ENCODE measurements around the gene SAE1.

The SAE1 gene

GRCh38 chr19:47155148-47155547 lies 24.5 kb downstream of the SAE1 start:
- DNase-seq, result no peak
- Histone ChIP-seq H3K4ac (ENCODE audit: low read depth in 1 of 2, low read length in 2 of 2) (no peak overlapping the region), H3K4me1 (ENCODE audit: control insufficient read depth, insufficient read depth, low read depth, low read length) (peaks cover 17% of the 10 kb centered on the region), H3K14ac (ENCODE audit: low read length in 2 of 2) (no peak overlapping the region), H3K27me3 (ENCODE audit: control insufficient read depth in 1 of 2, insufficient read depth in 1 of 2, low read length in 2 of 2) (no peaks in the 10 kb centered on the region), H3K9ac (ENCODE audit: low read length) (peak overlapping the region; percentile 3), H4K8ac (ENCODE audit: low read length) (no peak overlapping the region), H3K23ac (ENCODE audit: low read length in 2 of 2) (no peak overlapping the region), H2AFZ (ENCODE audit: low read depth, low read length) (no peak overlapping the region), H2BK12ac (ENCODE audit: low read length in 2 of 2) (no peak overlapping the region), H2BK120ac (ENCODE audit: low read depth, low read length) (no peak overlapping the region), H2BK5ac (ENCODE audit: low read depth, low read length, poor library complexity, severe bottlenecking) (no peak overlapping the region), H3K4me3 (ENCODE audit: insufficient read depth in 1 of 2, low read depth in 1 of 2, low read length in 2 of 2) (no peak overlapping the region), H3K79me1 (replicated peaks; ENCODE audit: low read length, poor library complexity, severe bottlenecking) (peaks cover 21% of the 10 kb centered on the region), H3K27ac (ENCODE audit: low read length, poor library complexity, severe bottlenecking) (no peak overlapping the region), H3K18ac (ENCODE audit: low read depth in 1 of 2, low read length in 2 of 2) (no peak overlapping the region), H3K4me2 (ENCODE audit: low read length, poor library complexity, severe bottlenecking) (no peak overlapping the region), H2AK5ac (ENCODE audit: low read length, severe bottlenecking) (peak overlapping the region; percentile 15), H3K36me3 (ENCODE audit: control insufficient read depth in 1 of 2, insufficient read depth in 2 of 2, low read depth in 1 of 2, low read length in 2 of 2) (peaks cover 30 to 73% of the 10 kb centered on the region in 2 experiments), H3K9me3 (ENCODE audit: control insufficient read depth, low read length) (no peaks in the 10 kb centered on the region), H4K91ac (ENCODE audit: low read length) (no peak overlapping the region), H2BK15ac (ENCODE audit: low read depth, poor library complexity, severe bottlenecking) (no peak overlapping the region)
- WGBS, result 93% methylated on average over 5 of the region's 7 CpGs

GRCh38 chr19:47156861-47157430 lies 26.3 kb downstream of the SAE1 start:
- peak overlapping the region; percentile 36 for H4K8ac ChIP-seq (ENCODE audit: low read length)
- H3K9ac ChIP-seq (ENCODE audit: low read length), result peak overlapping the region; percentile 48

GRCh38 chr19:47157431-47158321 lies 27.0 kb downstream of the SAE1 start:
- no peak overlapping the region for H2BK12ac ChIP-seq (ENCODE audit: low read length in 2 of 2)

More at GRCh38 chr19:47156861-47157430, 26.3 kb downstream of the SAE1 start:
- H3K9me3 ChIP-seq (ENCODE audit: control insufficient read depth, low read length), result no peaks in the 10 kb centered on the region
- peak overlapping the region in 1 of 2 experiments; percentile 60 for H3K18ac ChIP-seq (ENCODE audit: low read depth in 1 of 2, low read length in 2 of 2)
- peak overlapping the region; percentile 74 for H2BK5ac ChIP-seq (ENCODE audit: low read depth, low read length, poor library complexity, severe bottlenecking)
- H3K4me3 ChIP-seq (ENCODE audit: insufficient read depth in 1 of 2, low read depth in 1 of 2, low read length in 2 of 2), result no peak overlapping the region
- no peak overlapping the region for H4K91ac ChIP-seq (ENCODE audit: low read length)
- H2BK15ac ChIP-seq (ENCODE audit: low read depth, poor library complexity, severe bottlenecking), result no peak overlapping the region
- peak; percentile 81 for DNase-seq
- no peak overlapping the region for H2BK120ac ChIP-seq (ENCODE audit: low read depth, low read length)
- H3K27me3 ChIP-seq (ENCODE audit: control insufficient read depth in 1 of 2, insufficient read depth in 1 of 2, low read length in 2 of 2), result no peaks in the 10 kb centered on the region
- H3K36me3 ChIP-seq (ENCODE audit: control insufficient read depth in 1 of 2, insufficient read depth in 2 of 2, low read depth in 1 of 2, low read length in 2 of 2), result peaks cover 27 to 65% of the 10 kb centered on the region in 2 experiments
- peak overlapping the region; percentile 94 for H3K27ac ChIP-seq (ENCODE audit: low read length, poor library complexity, severe bottlenecking)
- peak overlapping the region in 1 of 2 experiments; percentile 47 for H3K4ac ChIP-seq (ENCODE audit: low read depth in 1 of 2, low read length in 2 of 2)
- no peak overlapping the region for H2AFZ ChIP-seq (ENCODE audit: low read depth, low read length)
- WGBS, result 43% methylated on average over 4 of the region's 7 CpGs
- H3K23ac ChIP-seq (ENCODE audit: low read length in 2 of 2), result no peak overlapping the region
- no peak overlapping the region for H3K14ac ChIP-seq (ENCODE audit: low read length in 2 of 2)
- no peak overlapping the region for H2BK12ac ChIP-seq (ENCODE audit: low read length in 2 of 2)
- peak overlapping the region; percentile 96 for H2AK5ac ChIP-seq (ENCODE audit: low read length, severe bottlenecking)
- H3K4me2 ChIP-seq (ENCODE audit: low read length, poor library complexity, severe bottlenecking), result no peak overlapping the region
- H3K79me1 ChIP-seq (replicated peaks; ENCODE audit: low read length, poor library complexity, severe bottlenecking), result peaks cover 20% of the 10 kb centered on the region
- peaks cover 17% of the 10 kb centered on the region for H3K4me1 ChIP-seq (ENCODE audit: control insufficient read depth, insufficient read depth, low read depth, low read length)

GRCh38 chr19:47158367-47158791 lies 27.7 kb downstream of the SAE1 start:
- H2AK5ac ChIP-seq (ENCODE audit: low read length, severe bottlenecking), result peak overlapping the region; percentile 88
- peaks cover 17% of the 10 kb centered on the region for H3K79me1 ChIP-seq (replicated peaks; ENCODE audit: low read length, poor library complexity, severe bottlenecking)
- no peak overlapping the region for H3K4me3 ChIP-seq (ENCODE audit: insufficient read depth in 1 of 2, low read depth in 1 of 2, low read length in 2 of 2)
- H3K9ac ChIP-seq (ENCODE audit: low read length), result peak overlapping the region; percentile 48
- H3K9me3 ChIP-seq (ENCODE audit: control insufficient read depth, low read length), result no peaks in the 10 kb centered on the region
- H2BK120ac ChIP-seq (ENCODE audit: low read depth, low read length), result no peak overlapping the region
- H3K27me3 ChIP-seq (ENCODE audit: control insufficient read depth in 1 of 2, insufficient read depth in 1 of 2, low read length in 2 of 2), result no peaks in the 10 kb centered on the region
- no peak overlapping the region for H3K23ac ChIP-seq (ENCODE audit: low read length in 2 of 2)
- no peak overlapping the region for H3K4ac ChIP-seq (ENCODE audit: low read depth in 1 of 2, low read length in 2 of 2)
- H2BK5ac ChIP-seq (ENCODE audit: low read depth, low read length, poor library complexity, severe bottlenecking), result peak overlapping the region; percentile 11
- H3K14ac ChIP-seq (ENCODE audit: low read length in 2 of 2), result no peak overlapping the region
- DNase-seq, result no peak
- no peak overlapping the region for H3K4me2 ChIP-seq (ENCODE audit: low read length, poor library complexity, severe bottlenecking)
- H2BK12ac ChIP-seq (ENCODE audit: low read length in 2 of 2), result no peak overlapping the region
- peaks cover 17% of the 10 kb centered on the region for H3K4me1 ChIP-seq (ENCODE audit: control insufficient read depth, insufficient read depth, low read depth, low read length)
- no peak overlapping the region for H4K91ac ChIP-seq (ENCODE audit: low read length)
- 96% methylated on average over 8 of the region's 8 CpGs for WGBS
- H2BK15ac ChIP-seq (ENCODE audit: low read depth, poor library complexity, severe bottlenecking), result no peak overlapping the region
- peak overlapping the region in 1 of 2 experiments; percentile 18 for H3K18ac ChIP-seq (ENCODE audit: low read depth in 1 of 2, low read length in 2 of 2)
- H2AFZ ChIP-seq (ENCODE audit: low read depth, low read length), result no peak overlapping the region
- H3K27ac ChIP-seq (ENCODE audit: low read length, poor library complexity, severe bottlenecking), result peak overlapping the region; percentile 94
- peak overlapping the region; percentile 35 for H4K8ac ChIP-seq (ENCODE audit: low read length)
- H3K36me3 ChIP-seq (ENCODE audit: control insufficient read depth in 1 of 2, insufficient read depth in 2 of 2, low read depth in 1 of 2, low read length in 2 of 2), result peaks cover 27 to 56% of the 10 kb centered on the region in 2 experiments

More at GRCh38 chr19:47157431-47158321, 27.0 kb downstream of the SAE1 start:
- Histone ChIP-seq H3K27me3 (ENCODE audit: control insufficient read depth in 1 of 2, insufficient read depth in 1 of 2, low read length in 2 of 2) (no peaks in the 10 kb centered on the region), H3K14ac (ENCODE audit: low read length in 2 of 2) (peak overlapping the region in 1 of 2 experiments; percentile 93), H3K4me2 (ENCODE audit: low read length, poor library complexity, severe bottlenecking) (peak overlapping the region; percentile 31), H3K79me1 (replicated peaks; ENCODE audit: low read length, poor library complexity, severe bottlenecking) (peaks cover 20% of the 10 kb centered on the region), H4K8ac (ENCODE audit: low read length) (peak overlapping the region; percentile 59), H3K27ac (ENCODE audit: low read length, poor library complexity, severe bottlenecking) (peak overlapping the region; percentile 94), H3K4me1 (ENCODE audit: control insufficient read depth, insufficient read depth, low read depth, low read length) (peaks cover 17% of the 10 kb centered on the region), H4K91ac (ENCODE audit: low read length) (no peak overlapping the region), H2BK15ac (ENCODE audit: low read depth, poor library complexity, severe bottlenecking) (no peak overlapping the region), H3K9ac (ENCODE audit: low read length) (peak overlapping the region; percentile 48), H3K9me3 (ENCODE audit: control insufficient read depth, low read length) (no peaks in the 10 kb centered on the region), H2BK120ac (ENCODE audit: low read depth, low read length) (no peak overlapping the region), H3K4me3 (ENCODE audit: insufficient read depth in 1 of 2, low read depth in 1 of 2, low read length in 2 of 2) (no peak overlapping the region), H3K4ac (ENCODE audit: low read depth in 1 of 2, low read length in 2 of 2) (peak overlapping the region; percentile 37 to 47), H2BK5ac (ENCODE audit: low read depth, low read length, poor library complexity, severe bottlenecking) (peak overlapping the region; percentile 74), H2AFZ (ENCODE audit: low read depth, low read length) (no peak overlapping the region), H2AK5ac (ENCODE audit: low read length, severe bottlenecking) (peak overlapping the region; percentile 96), H3K23ac (ENCODE audit: low read length in 2 of 2) (no peak overlapping the region), H3K36me3 (ENCODE audit: control insufficient read depth in 1 of 2, insufficient read depth in 2 of 2, low read depth in 1 of 2, low read length in 2 of 2) (peaks cover 27 to 63% of the 10 kb centered on the region in 2 experiments), H3K18ac (ENCODE audit: low read depth in 1 of 2, low read length in 2 of 2) (peak overlapping the region; percentile 60 to 62)
- WGBS, result 36% methylated on average over 10 of the region's 10 CpGs
- peak; percentile 47 for DNase-seq
